Measurements from ENCODE around the gene NELFE.

NELFE gene

GRCh38 chr6:31966997-31967925 lies 8.5 kb upstream of the NELFE start:
- H3K4me3 ChIP-seq (replicated peaks; ENCODE audit: low read depth, low read length) = no peak overlapping the region
- no peak for DNase-seq (ENCODE audit: low read depth)
- TF ChIP-seq CTCF (IDR thresholded peaks at IDR 0.05; ENCODE audit: low read length, missing control alignments) = no peak

GRCh38 chr6:31966506-31966905 lies 7.7 kb upstream of the NELFE start:
- no peak for TF ChIP-seq CTCF (IDR thresholded peaks at IDR 0.05; ENCODE audit: low read length, missing control alignments)
- no peak for DNase-seq (ENCODE audit: low read depth)
- no peak overlapping the region for H3K4me3 ChIP-seq (replicated peaks; ENCODE audit: low read depth, low read length)

GRCh38 chr6:31965700-31966099 lies 6.9 kb upstream of the NELFE start:
- H3K4me3 ChIP-seq (replicated peaks; ENCODE audit: low read depth, low read length) = no peak overlapping the region
- no peak for DNase-seq (ENCODE audit: low read depth)
- TF ChIP-seq CTCF (IDR thresholded peaks at IDR 0.05; ENCODE audit: low read length, missing control alignments) = no peak

GRCh38 chr6:31963921-31964320 lies 5.2 kb upstream of the NELFE start:
- no peak overlapping the region for H3K4me3 ChIP-seq (replicated peaks; ENCODE audit: low read depth, low read length)
- TF ChIP-seq CTCF (IDR thresholded peaks at IDR 0.05; ENCODE audit: low read length, missing control alignments) = no peak
- no peak for DNase-seq (ENCODE audit: low read depth)

- DNase-seq (ENCODE audit: low read depth) = no peak
- H3K4me3 ChIP-seq (replicated peaks; ENCODE audit: low read depth, low read length) = no peak overlapping the region
- no peak for TF ChIP-seq CTCF (IDR thresholded peaks at IDR 0.05; ENCODE audit: low read length, missing control alignments)
Measured at GRCh38 chr6:31961616-31962015, 2.8 kb upstream of the NELFE start.

- no peak for DNase-seq (ENCODE audit: low read depth)
- TF ChIP-seq CTCF (IDR thresholded peaks at IDR 0.05; ENCODE audit: low read length, missing control alignments) = no peak
- peak overlapping the region; percentile 100 for H3K4me3 ChIP-seq (replicated peaks; ENCODE audit: low read depth, low read length)
Measured at GRCh38 chr6:31958412-31958740, 395 bp downstream of the NELFE start.

GRCh38 chr6:31956796-31957195 lies 2.0 kb downstream of the NELFE start:
- no peak for TF ChIP-seq CTCF (IDR thresholded peaks at IDR 0.05; ENCODE audit: low read length, missing control alignments)
- DNase-seq (ENCODE audit: low read depth) = no peak

More at GRCh38 chr6:31956796-31957195, 2.0 kb downstream of the NELFE start:
- H3K4me3 ChIP-seq (replicated peaks; ENCODE audit: low read depth, low read length) = no peak overlapping the region

Measured in fibroblast of pulmonary artery (primary cell).